Measurements from ENCODE around the gene PPY. TPM values are rescaled to one million over a fixed set of nuclear protein-coding genes. Genes with fewer than 3 reads are reported as not detected.

PPY gene
- total RNA-seq, 1 donor from 2014 or later, result not detected

GRCh38 chr17:43950554-43950953 is 8.3 kb upstream of the PPY start:
- DNase-seq, result no peak
- TF ChIP-seq CTCF (IDR thresholded peaks at IDR 0.05; ENCODE audit: partially characterized antibody, unreplicated experiment), result no peak
- Mint-ChIP-seq H3K27ac (ENCODE audit: unreplicated experiment) (peak overlapping the region; percentile 4), H3K9me3 (ENCODE audit: unreplicated experiment) (peaks cover 6% of the 10 kb centered on the region), H3K4me1 (ENCODE audit: low read depth, unreplicated experiment) (peaks cover 6% of the 10 kb centered on the region), H3K4me3 (ENCODE audit: unreplicated experiment) (no peak overlapping the region), H3K27me3 (ENCODE audit: unreplicated experiment) (peaks cover 11% of the 10 kb centered on the region), H3K36me3 (ENCODE audit: unreplicated experiment) (no peaks in the 10 kb centered on the region)

- no peak for TF ChIP-seq CTCF (IDR thresholded peaks at IDR 0.05; ENCODE audit: partially characterized antibody, unreplicated experiment)
- H3K4me1 Mint-ChIP-seq (ENCODE audit: low read depth, unreplicated experiment), result peaks cover 6% of the 10 kb centered on the region
Observed at GRCh38 chr17:43949781-43950180, 7.5 kb upstream of the PPY start.

GRCh38 chr17:43946781-43947180 is 4.5 kb upstream of the PPY start:
- H3K27me3 Mint-ChIP-seq (ENCODE audit: unreplicated experiment), result peaks cover 10% of the 10 kb centered on the region
- no peaks in the 10 kb centered on the region for H3K36me3 Mint-ChIP-seq (ENCODE audit: unreplicated experiment)
- H3K9me3 Mint-ChIP-seq (ENCODE audit: unreplicated experiment), result peaks cover 1% of the 10 kb centered on the region
- H3K27ac Mint-ChIP-seq (ENCODE audit: unreplicated experiment), result no peak overlapping the region
- H3K4me1 Mint-ChIP-seq (ENCODE audit: low read depth, unreplicated experiment), result peaks cover 3% of the 10 kb centered on the region
- no peak for DNase-seq
- no peak for TF ChIP-seq CTCF (IDR thresholded peaks at IDR 0.05; ENCODE audit: partially characterized antibody, unreplicated experiment)
- H3K4me3 Mint-ChIP-seq (ENCODE audit: unreplicated experiment), result no peak overlapping the region

More at GRCh38 chr17:43949781-43950180, 7.5 kb upstream of the PPY start:
- Mint-ChIP-seq H3K27ac (ENCODE audit: unreplicated experiment) (no peak overlapping the region), H3K27me3 (ENCODE audit: unreplicated experiment) (peaks cover 11% of the 10 kb centered on the region), H3K36me3 (ENCODE audit: unreplicated experiment) (no peaks in the 10 kb centered on the region), H3K9me3 (ENCODE audit: unreplicated experiment) (peaks cover 6% of the 10 kb centered on the region), H3K4me3 (ENCODE audit: unreplicated experiment) (no peak overlapping the region)
- no peak for DNase-seq

- H3K4me3 Mint-ChIP-seq (ENCODE audit: unreplicated experiment), result no peak overlapping the region
- H3K27me3 Mint-ChIP-seq (ENCODE audit: unreplicated experiment), result peaks cover 7% of the 10 kb centered on the region
- no peak overlapping the region for H3K27ac Mint-ChIP-seq (ENCODE audit: unreplicated experiment)
- no peaks in the 10 kb centered on the region for H3K36me3 Mint-ChIP-seq (ENCODE audit: unreplicated experiment)
- no peak for DNase-seq
- H3K9me3 Mint-ChIP-seq (ENCODE audit: unreplicated experiment), result peaks cover 3% of the 10 kb centered on the region
- TF ChIP-seq CTCF (IDR thresholded peaks at IDR 0.05; ENCODE audit: partially characterized antibody, unreplicated experiment), result no peak
- H3K4me1 Mint-ChIP-seq (ENCODE audit: low read depth, unreplicated experiment), result peaks cover 9% of the 10 kb centered on the region
Observed at GRCh38 chr17:43945074-43945829, 3.0 kb upstream of the PPY start.

- peak; percentile 88 for TF ChIP-seq CTCF (IDR thresholded peaks at IDR 0.05; ENCODE audit: partially characterized antibody, unreplicated experiment)
- Mint-ChIP-seq H3K27me3 (ENCODE audit: unreplicated experiment) (peaks cover 5% of the 10 kb centered on the region), H3K4me3 (ENCODE audit: unreplicated experiment) (no peak overlapping the region), H3K36me3 (ENCODE audit: unreplicated experiment) (no peaks in the 10 kb centered on the region), H3K27ac (ENCODE audit: unreplicated experiment) (no peak overlapping the region), H3K4me1 (ENCODE audit: low read depth, unreplicated experiment) (peaks cover 6% of the 10 kb centered on the region), H3K9me3 (ENCODE audit: unreplicated experiment) (peaks cover 3% of the 10 kb centered on the region)
- DNase-seq, result peak; percentile 85
Observed at GRCh38 chr17:43940630-43941029, 1.6 kb downstream of the PPY start.
